Ascending aorta (tissue), 2 donors: ENCODE data around the gene NDUFAF5. TPM values are rescaled to one million over a fixed set of nuclear protein-coding genes. Genes with fewer than 3 reads are reported as not detected.

Experiments used
- DNase-seq, 2 donors: peaks; one replicate each; pipeline ENCODE4 v3.0.0-alpha.2; 2019; ENCODE audit warnings: low spot score in 2 of 2
- H3K27ac ChIP-seq, 2 donors: fragments of 200-600 bp; sonication (generic); one replicate each; pipeline ENCODE4 v1.5.1; 2016 to 2017; ENCODE audit warnings: mild to moderate bottlenecking in 1 of 2
- H3K27me3 ChIP-seq: fragments of 200-600 bp; sonication (generic); one replicate; pipeline ENCODE4 v1.5.1; 2017
- H3K36me3 ChIP-seq, 2 donors: fragments of 200-600 bp; sonication (generic); one replicate each; pipeline ENCODE4 v1.5.1; 2016
- H3K4me1 ChIP-seq, 2 donors: fragments of 200-600 bp; sonication (generic); one replicate each; pipeline ENCODE4 v1.5.1; 2016 to 2017; ENCODE audit warnings: mild to moderate bottlenecking in 1 of 2
- H3K4me3 ChIP-seq, 2 donors: fragments of 200-600 bp; sonication (generic); one replicate each; pipeline ENCODE4 v1.5.1; 2016 to 2017; ENCODE audit warnings: mild to moderate bottlenecking in 1 of 2
- H3K9me3 ChIP-seq, 2 donors: fragments of 200-600 bp; sonication (generic); one replicate each; pipeline ENCODE4 v1.5.1; 2016
- CTCF ChIP-seq, 3 experiments: fragments of 200-600 bp in 2 of 3; fragments of 450-650 bp in 1 of 3; sonication (generic) in 2 of 3; IDR thresholded peaks; one replicate each; pipeline ENCODE4 v1.5.1; 2016 to 2019; ENCODE audit warnings: antibody characterized with exemption in 3 of 3, mild to moderate bottlenecking in 1 of 3, moderate library complexity in 1 of 3
- intact Hi-C: fragments of 100-400 bp; cut with DNase I; formaldehyde crosslinking; loops from one replicate; pipeline ENCODE4 v1.15.1; 2023
- total RNA-seq: library from RNA; depleted of rRNA; stranded (reverse); fragments of >200 nt; gene quantifications from one replicate; pipeline ENCODE4 v1.1.0, GENCODE V29; 2016

The NDUFAF5 gene
- total RNA-seq, 1 donor from 2014 or later: 84.3 TPM

GRCh38 chr20:13770141-13770540 is 14.7 kb upstream of the NDUFAF5 start:
- Histone ChIP-seq H3K27me3 (no peaks in the 10 kb centered on the region), H3K9me3 (peaks cover 0 to 5% of the 10 kb centered on the region in 2 donors), H3K36me3 (peaks cover 37 to 75% of the 10 kb centered on the region in 2 donors), H3K27ac (no peak overlapping the region), H3K4me1 (no peaks in the 10 kb centered on the region), H3K4me3 (no peak overlapping the region)
- no peak for DNase-seq
- intact Hi-C loops: loop anchor here (5.0 to 10.0 kb wide), 4 partner anchors 223 to 845 kb away; no protein-coding TSS in a partner anchor
- TF ChIP-seq CTCF (IDR thresholded peaks at IDR 0.05): no peak

GRCh38 chr20:13771853-13772453 is 12.9 kb upstream of the NDUFAF5 start:
- Histone ChIP-seq H3K4me1 (no peaks in the 10 kb centered on the region), H3K27ac (no peak overlapping the region), H3K4me3 (no peak overlapping the region), H3K9me3 (no peaks in the 10 kb centered on the region), H3K27me3 (no peaks in the 10 kb centered on the region), H3K36me3 (peaks cover 28 to 73% of the 10 kb centered on the region in 2 donors)
- peak; percentile 26 to 52 (median 37) for TF ChIP-seq CTCF (IDR thresholded peaks at IDR 0.05)
- no peak for DNase-seq
- intact Hi-C loops: loop anchor here (5.0 to 10.0 kb wide), 4 partner anchors 225 to 847 kb away; no protein-coding TSS in a partner anchor

- Histone ChIP-seq H3K36me3 (peaks cover 28 to 73% of the 10 kb centered on the region in 2 donors), H3K27ac (peak overlapping the region in 1 of 2 donors; percentile 8), H3K4me1 (no peaks in the 10 kb centered on the region), H3K9me3 (no peaks in the 10 kb centered on the region), H3K4me3 (no peak overlapping the region), H3K27me3 (no peaks in the 10 kb centered on the region)
- DNase-seq: no peak
- TF ChIP-seq CTCF (IDR thresholded peaks at IDR 0.05): no peak
- intact Hi-C loops: loop anchor here (5.0 to 10.0 kb wide), 4 partner anchors 225 to 848 kb away; no protein-coding TSS in a partner anchor
Observed at GRCh38 chr20:13772529-13772928, 12.3 kb upstream of the NDUFAF5 start.

GRCh38 chr20:13775867-13776266 is 9.0 kb upstream of the NDUFAF5 start:
- H3K9me3 ChIP-seq: no peaks in the 10 kb centered on the region
- TF ChIP-seq CTCF (IDR thresholded peaks at IDR 0.05): no peak
- peaks cover 16 to 51% of the 10 kb centered on the region in 2 donors for H3K36me3 ChIP-seq
- H3K4me3 ChIP-seq: no peak overlapping the region
- intact Hi-C loops: loop anchor here (5.0 to 10.0 kb wide), 2 partner anchors 554 to 851 kb away; partner anchors contain the start of gene ISM1
- no peaks in the 10 kb centered on the region for H3K4me1 ChIP-seq
- DNase-seq: no peak
- H3K27me3 ChIP-seq: no peaks in the 10 kb centered on the region
- H3K27ac ChIP-seq: no peak overlapping the region

- Histone ChIP-seq H3K27me3 (no peaks in the 10 kb centered on the region), H3K36me3 (peaks cover 22 to 60% of the 10 kb centered on the region in 2 donors), H3K4me3 (no peak overlapping the region), H3K4me1 (no peaks in the 10 kb centered on the region), H3K27ac (no peak overlapping the region), H3K9me3 (no peaks in the 10 kb centered on the region)
- DNase-seq: no peak
- no peak for TF ChIP-seq CTCF (IDR thresholded peaks at IDR 0.05)
- intact Hi-C loops: loop anchor here (5.0 to 10.0 kb wide), 2 partner anchors 555 to 852 kb away; partner anchors contain the start of gene ISM1
Observed at GRCh38 chr20:13777171-13777601, 7.6 kb upstream of the NDUFAF5 start.
